H9 (cell line): ENCODE results near the gene NANOS1. TPM values are rescaled to one million over a fixed set of nuclear protein-coding genes. Genes with fewer than 3 reads are reported as not detected.
A peak's percentile ranks its signal among the peaks of the same experiment; 100 is the strongest.

Experiments
- DNase-seq: peaks from one replicate; pipeline ENCODE4 v3.0.0-alpha.2; 2017
- H2AFZ ChIP-seq: one replicate; pipeline ENCODE4 v1.6.1; 2013; ENCODE audit warnings: mild to moderate bottlenecking, low read length, control low read depth, moderate library complexity
- H2AK5ac ChIP-seq: 2 replicates; pipeline ENCODE4 v1.6.1; 2013; ENCODE audit warnings: low read length, control low read depth, mixed read lengths; ENCODE audit not compliant: insufficient read length
- H2BK120ac ChIP-seq: one replicate; pipeline ENCODE4 v1.6.1; 2013; ENCODE audit warnings: low read depth, mild to moderate bottlenecking, low read length, control low read depth, inconsistent platforms; ENCODE audit not compliant: poor library complexity, severe bottlenecking
- H2BK12ac ChIP-seq: 2 replicates; pipeline ENCODE4 v1.6.1; 2013; ENCODE audit warnings: low read length, control low read depth, mixed read lengths, low read depth; ENCODE audit not compliant: insufficient read length
- H2BK15ac ChIP-seq: 2 replicates; pipeline ENCODE4 v1.6.1; 2013; ENCODE audit warnings: low read depth, low read length, control low read depth
- H2BK20ac ChIP-seq: one replicate; pipeline ENCODE4 v1.6.1; 2013; ENCODE audit warnings: low read depth, mild to moderate bottlenecking, low read length, control low read depth, inconsistent platforms; ENCODE audit not compliant: poor library complexity, severe bottlenecking
- H2BK5ac ChIP-seq: 2 replicates; pipeline ENCODE4 v1.6.1; 2013; ENCODE audit warnings: low read length, control low read depth, mixed read lengths; ENCODE audit not compliant: insufficient read length
- H3K14ac ChIP-seq: 2 replicates; pipeline ENCODE4 v1.6.1; 2013; ENCODE audit warnings: low read length, control low read depth; ENCODE audit not compliant: insufficient read depth
- H3K18ac ChIP-seq: 2 replicates; pipeline ENCODE4 v1.6.1; 2013; ENCODE audit warnings: low read depth, mild to moderate bottlenecking, mixed read lengths, low read length, control low read depth; ENCODE audit not compliant: insufficient read length
- H3K23ac ChIP-seq: 2 replicates; pipeline ENCODE4 v1.6.1; 2013; ENCODE audit warnings: low read length, control low read depth, mixed read lengths, low read depth; ENCODE audit not compliant: insufficient read length
- H3K23me2 ChIP-seq: 2 replicates; pipeline ENCODE4 v1.6.1; 2013; ENCODE audit warnings: low read depth, mild to moderate bottlenecking, mixed read lengths, low read length, control low read depth; ENCODE audit not compliant: insufficient read length, poor library complexity, severe bottlenecking
- H3K27ac ChIP-seq: 2 replicates; pipeline ENCODE4 v1.5.1; 2013; ENCODE audit warnings: low read length, control low read depth, mixed read lengths, low read depth; ENCODE audit not compliant: insufficient read length
- H3K27me3 ChIP-seq: 2 replicates; pipeline ENCODE4 v1.6.1; 2013; ENCODE audit warnings: low read length, control low read depth, inconsistent platforms; ENCODE audit not compliant: insufficient read depth
- H3K4ac ChIP-seq: 2 replicates; pipeline ENCODE4 v1.6.1; 2013; ENCODE audit warnings: low read depth, mild to moderate bottlenecking, control low read depth, inconsistent platforms, low read length, moderate library complexity
- H3K4me1 ChIP-seq: 2 replicates; pipeline ENCODE4 v1.6.1; 2013; ENCODE audit warnings: low read length, control low read depth, inconsistent platforms; ENCODE audit not compliant: insufficient read depth
- H3K4me2 ChIP-seq: 2 replicates; pipeline ENCODE4 v1.6.1; 2013; ENCODE audit warnings: low read length, control low read depth, mixed read lengths; ENCODE audit not compliant: insufficient read length, insufficient read depth
- H3K56ac ChIP-seq: 2 replicates; pipeline ENCODE4 v1.6.1; 2013; ENCODE audit warnings: low read depth, mild to moderate bottlenecking, mixed read lengths, low read length, control low read depth; ENCODE audit not compliant: insufficient read length
- H3K79me1 ChIP-seq: 2 replicates; pipeline ENCODE4 v1.6.1; 2013; ENCODE audit warnings: low read depth, mild to moderate bottlenecking, moderate library complexity, low read length, control low read depth, inconsistent platforms; ENCODE audit not compliant: insufficient read depth, poor library complexity, severe bottlenecking
- H3K79me2 ChIP-seq: 2 replicates; pipeline ENCODE4 v1.6.1; 2013; ENCODE audit warnings: low read length, control low read depth, inconsistent platforms; ENCODE audit not compliant: insufficient read depth
- H3K9ac ChIP-seq: 2 replicates; pipeline ENCODE4 v1.6.1; 2013; ENCODE audit warnings: low read length, control low read depth, mixed read lengths; ENCODE audit not compliant: insufficient read length; ENCODE audit errors: extremely low read depth
- H3K9me3 ChIP-seq: one replicate; pipeline ENCODE4 v1.6.1; 2013; ENCODE audit warnings: low read depth, low read length, inconsistent platforms; ENCODE audit not compliant: control insufficient read depth
- H3T11ph ChIP-seq: one replicate; pipeline ENCODE4 v1.6.1; 2013; ENCODE audit warnings: mild to moderate bottlenecking, low read length, control low read depth, inconsistent platforms
- H4K20me1 ChIP-seq: one replicate; pipeline ENCODE4 v1.6.1; 2013; ENCODE audit not compliant: control insufficient read depth, insufficient read length, insufficient read depth
- H4K5ac ChIP-seq: 2 replicates; pipeline ENCODE4 v1.6.1; 2013; ENCODE audit warnings: low read depth, mild to moderate bottlenecking, mixed read lengths, low read length, control low read depth; ENCODE audit not compliant: insufficient read length
- H4K8ac ChIP-seq: replicated peaks from 2 replicates; pipeline ENCODE4 v1.6.1; 2013; ENCODE audit warnings: low read length, control low read depth, mixed read lengths, low read depth; ENCODE audit not compliant: insufficient read length
- H4K91ac ChIP-seq: 2 replicates; pipeline ENCODE4 v1.6.1; 2013; ENCODE audit warnings: low read depth, mild to moderate bottlenecking, moderate library complexity, mixed read lengths, low read length, control low read depth; ENCODE audit not compliant: insufficient read length
- H3K27ac Mint-ChIP-seq, 3 experiments: 2 replicates in 2 of 3; 3 replicates in 1 of 3; pipeline ENCODE4 v1.8.0; 2020 to 2021; ENCODE audit warnings: mixed read lengths in 3 of 3, mild to moderate bottlenecking in 1 of 3, moderate library complexity in 1 of 3
- H3K27me3 Mint-ChIP-seq: 2 replicates; pipeline ENCODE4 v1.8.0; 2021; ENCODE audit warnings: low read depth, mild to moderate bottlenecking, moderate library complexity, mixed read lengths
- H3K36me3 Mint-ChIP-seq, 3 experiments: 2 replicates in 2 of 3; 3 replicates in 1 of 3; pipeline ENCODE4 v1.8.0; 2020 to 2021; ENCODE audit warnings: low read depth in 3 of 3, mixed read lengths in 3 of 3; ENCODE audit not compliant: insufficient read depth in 1 of 3
- H3K4me1 Mint-ChIP-seq, 2 experiments: 2 replicates each; pipeline ENCODE4 v1.8.0; 2020; ENCODE audit warnings: mixed read lengths in 2 of 2
- H3K4me3 Mint-ChIP-seq, 2 experiments: 2 replicates in 1 of 2; 3 replicates in 1 of 2; pipeline ENCODE4 v1.8.0; 2020 to 2021; ENCODE audit warnings: mild to moderate bottlenecking in 2 of 2, mixed read lengths in 2 of 2, moderate library complexity in 1 of 2
- H3K9me3 Mint-ChIP-seq, 2 experiments: 2 replicates in 1 of 2; 3 replicates in 1 of 2; pipeline ENCODE4 v1.8.0; 2020; ENCODE audit warnings: mild to moderate bottlenecking in 2 of 2, mixed read lengths in 2 of 2, moderate library complexity in 1 of 2
- WGBS: extraction: QIAGEN DNeasy Blood & Tissue Kit; methylation state at CpG from one replicate; pipeline ENCODE4 v1.1.7; 2013; ENCODE audit warnings: missing lambda C conversion rate, low lambda C conversion rate, mixed read lengths; ENCODE audit not compliant: insufficient read length; ENCODE audit errors: extremely low coverage; 5-methylcytosine and 5-hydroxymethylcytosine counted together
- total RNA-seq: library from RNA; stranded (reverse); gene quantifications from 2 replicates; pipeline ENCODE4 v1.2.1, GENCODE V29; 2021
- TF ChIP-seq, protein P1 (sequence below): fragments of 200-600 bp; sonication (generic); conservative IDR thresholded peaks from 3 replicates; pipeline ENCODE4 v1.8.0; 2021; ENCODE audit warnings: antibody characterized with exemption, mild to moderate bottlenecking

NANOS1 gene
- total RNA-seq, 1 experiment from 2014 or later: 4.5 TPM

DNA sequence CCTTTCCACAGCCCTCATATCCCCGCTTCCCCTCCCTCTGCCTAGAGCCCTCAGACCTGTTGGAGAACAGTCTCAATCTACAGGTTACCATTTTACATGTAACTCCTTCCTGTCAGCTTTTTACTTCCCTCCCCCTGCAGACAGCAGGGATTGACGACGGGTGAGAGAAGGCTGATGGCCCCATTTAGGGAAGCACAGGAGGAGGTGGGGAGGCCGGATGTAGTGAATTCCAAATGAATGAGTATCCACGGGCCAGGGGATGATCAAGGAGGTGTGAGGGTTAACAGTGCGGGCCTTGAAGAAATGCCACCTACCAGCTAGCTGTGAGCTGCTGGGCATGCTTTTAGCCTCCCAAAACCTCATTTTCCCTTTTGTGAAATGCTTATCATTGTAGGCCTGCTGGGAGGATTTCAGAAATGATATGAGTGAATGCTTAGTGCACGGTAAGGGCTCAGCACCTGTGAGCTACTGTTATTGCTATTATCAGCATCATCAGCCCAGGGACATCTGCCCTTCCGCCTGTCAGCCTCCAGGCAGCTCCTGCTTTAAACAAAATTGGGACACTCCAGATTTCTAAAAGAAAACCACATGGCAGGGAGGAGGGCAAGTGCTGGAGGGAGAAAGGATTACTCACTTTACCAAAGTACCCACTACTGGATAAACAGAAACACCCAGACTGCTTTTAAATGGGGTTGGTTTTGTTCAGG lies 6.5 kb upstream of the NANOS1 start:
- H4K91ac ChIP-seq: no peak overlapping the region
- H3K14ac ChIP-seq: no peak overlapping the region
- H2BK20ac ChIP-seq: no peak overlapping the region
- H3K27me3 Mint-ChIP-seq: 0 out of 2 replicates have a peak, but pooled peaks cover 2% of the 10 kb centered on the region
- H2AFZ ChIP-seq: no peak overlapping the region
- H3K9ac ChIP-seq: no peak overlapping the region
- H3K4me1 ChIP-seq: peaks cover 5% of the 10 kb centered on the region; the same call in 1 of the 2 replicates
- H3K18ac ChIP-seq: no peak overlapping the region
- H2AK5ac ChIP-seq: no peak overlapping the region
- no peak overlapping the region for H3K23ac ChIP-seq
- H3T11ph ChIP-seq: no peak overlapping the region
- TF ChIP-seq, protein P1, sequence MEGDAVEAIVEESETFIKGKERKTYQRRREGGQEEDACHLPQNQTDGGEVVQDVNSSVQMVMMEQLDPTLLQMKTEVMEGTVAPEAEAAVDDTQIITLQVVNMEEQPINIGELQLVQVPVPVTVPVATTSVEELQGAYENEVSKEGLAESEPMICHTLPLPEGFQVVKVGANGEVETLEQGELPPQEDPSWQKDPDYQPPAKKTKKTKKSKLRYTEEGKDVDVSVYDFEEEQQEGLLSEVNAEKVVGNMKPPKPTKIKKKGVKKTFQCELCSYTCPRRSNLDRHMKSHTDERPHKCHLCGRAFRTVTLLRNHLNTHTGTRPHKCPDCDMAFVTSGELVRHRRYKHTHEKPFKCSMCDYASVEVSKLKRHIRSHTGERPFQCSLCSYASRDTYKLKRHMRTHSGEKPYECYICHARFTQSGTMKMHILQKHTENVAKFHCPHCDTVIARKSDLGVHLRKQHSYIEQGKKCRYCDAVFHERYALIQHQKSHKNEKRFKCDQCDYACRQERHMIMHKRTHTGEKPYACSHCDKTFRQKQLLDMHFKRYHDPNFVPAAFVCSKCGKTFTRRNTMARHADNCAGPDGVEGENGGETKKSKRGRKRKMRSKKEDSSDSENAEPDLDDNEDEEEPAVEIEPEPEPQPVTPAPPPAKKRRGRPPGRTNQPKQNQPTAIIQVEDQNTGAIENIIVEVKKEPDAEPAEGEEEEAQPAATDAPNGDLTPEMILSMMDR: no peak
- H4K20me1 ChIP-seq: no peaks in the 10 kb centered on the region
- H3K9me3 ChIP-seq: no peaks in the 10 kb centered on the region
- no CpG with 5 or more reads among the region's 8 CpGs for WGBS
- H2BK12ac ChIP-seq: no peak overlapping the region
- H3K27me3 ChIP-seq: no peaks in the 10 kb centered on the region
- peak; percentile 77 for DNase-seq
- peak overlapping the region; percentile 30 to 77 (median 59); a peak in 1 of 7 replicates for H3K27ac Mint-ChIP-seq
- H3K4me1 Mint-ChIP-seq: peaks cover 18 to 30% of the 10 kb centered on the region in 2 experiments
- H3K79me1 ChIP-seq: no peaks in the 10 kb centered on the region
- no peak overlapping the region for H3K56ac ChIP-seq
- no peak overlapping the region for H3K4ac ChIP-seq
- no peak overlapping the region for H2BK15ac ChIP-seq
- no peaks in the 10 kb centered on the region; a peak in 1 of 7 replicates for H3K36me3 Mint-ChIP-seq
- no peaks in the 10 kb centered on the region; a peak in 1 of 5 replicates for H3K9me3 Mint-ChIP-seq
- no peak overlapping the region for H2BK5ac ChIP-seq
- H3K23me2 ChIP-seq: no peaks in the 10 kb centered on the region
- no peak overlapping the region for H3K4me2 ChIP-seq
- H4K5ac ChIP-seq: no peak overlapping the region
- H2BK120ac ChIP-seq: no peak overlapping the region
- H4K8ac ChIP-seq: no peak overlapping the region
- H3K79me2 ChIP-seq: no peaks in the 10 kb centered on the region
- H3K4me3 Mint-ChIP-seq: peak overlapping the region in 1 of 2 experiments; percentile 24; a peak in 2 of 5 replicates
- no peak overlapping the region for H3K27ac ChIP-seq
